Skeletal muscle tissue (tissue), 4 donors: ENCODE measurements around the gene GALNT8. TPM values are rescaled to one million over a fixed set of nuclear protein-coding genes. Genes with fewer than 3 reads are reported as not detected.
"Not testable (repeated sequence)": the region's sequence is repeated elsewhere in the genome, so short reads cannot be mapped to it uniquely, and the experiment has no call there.

ENCODE experiments used
- H3K27ac ChIP-seq: one replicate; pipeline ENCODE4 v1.7.0; 2013; ENCODE audit warnings: mild to moderate bottlenecking, low read depth, low read length, inconsistent platforms
- H3K27me3 ChIP-seq, 3 donors: one replicate each; pipeline ENCODE4 v1.7.0; 2013; ENCODE audit warnings: low read length in 3 of 3; ENCODE audit not compliant: control insufficient read depth in 3 of 3, insufficient read depth in 3 of 3
- H3K36me3 ChIP-seq, 3 donors: one replicate each; pipeline ENCODE4 v1.7.0; 2013; ENCODE audit warnings: low read length in 3 of 3; ENCODE audit not compliant: control insufficient read depth in 3 of 3, insufficient read depth in 3 of 3
- H3K4me1 ChIP-seq, 3 donors: one replicate each; pipeline ENCODE4 v1.7.0; 2013; ENCODE audit warnings: low read length in 3 of 3, mild to moderate bottlenecking in 3 of 3; ENCODE audit not compliant: control insufficient read depth in 3 of 3, insufficient read depth in 3 of 3
- H3K4me3 ChIP-seq, 3 donors: one replicate each; pipeline ENCODE4 v1.7.0; 2013; ENCODE audit warnings: low read length in 3 of 3
- H3K9ac ChIP-seq, 3 donors: one replicate each; pipeline ENCODE4 v1.7.0; 2013; ENCODE audit warnings: low read length in 3 of 3, mild to moderate bottlenecking in 3 of 3, moderate library complexity in 2 of 3, low read depth in 1 of 3
- H3K9me3 ChIP-seq, 3 donors: one replicate each; pipeline ENCODE4 v1.7.0; 2013; ENCODE audit warnings: low read length in 3 of 3; ENCODE audit not compliant: control insufficient read depth in 3 of 3
- total RNA-seq: library from RNA; depleted of rRNA; stranded (reverse); fragments of >200 nt; gene quantifications from one replicate; pipeline ENCODE4 v1.2.3, GENCODE V29; 2014
- donor health status: Osteomylitis.

GALNT8 gene
- total RNA-seq, 1 donor from 2014 or later = 5.2 TPM

DNA sequence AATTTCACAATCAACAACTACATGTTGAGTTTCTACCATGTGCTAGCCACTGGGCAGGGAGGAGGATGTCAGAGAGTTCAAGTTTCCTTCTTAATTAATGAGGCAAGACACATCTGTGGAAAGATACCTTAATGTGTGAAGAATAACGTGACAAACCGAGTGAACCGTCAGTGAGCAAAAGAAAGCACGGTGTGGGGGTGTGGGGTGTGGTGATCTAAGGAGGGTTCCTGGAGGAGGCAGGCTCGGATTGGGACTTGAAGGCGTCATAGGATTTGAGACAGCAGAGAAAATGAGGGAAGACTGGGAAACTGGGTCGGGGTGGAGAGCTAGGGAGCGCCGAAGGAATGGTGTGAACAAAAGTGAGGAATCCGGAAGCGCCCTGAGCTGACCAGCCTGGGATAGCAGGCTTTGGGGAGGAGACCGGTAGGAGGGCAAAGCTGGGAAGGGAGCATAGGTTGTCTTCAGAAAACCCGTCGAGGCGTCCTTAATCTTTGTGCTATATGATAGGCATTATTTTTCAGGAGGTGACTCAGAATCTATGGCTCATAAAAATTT lies 22.3 kb downstream of the GALNT8 start:
- Histone ChIP-seq H3K4me3 (no peak overlapping the region), H3K27ac (no peak overlapping the region), H3K27me3 (peaks cover 0 to 2% (median 0%) of the 10 kb centered on the region in 3 donors), H3K4me1 (no peaks in the 10 kb centered on the region), H3K36me3 (no peaks in the 10 kb centered on the region), H3K9ac (no peak overlapping the region), H3K9me3 (no peaks in the 10 kb centered on the region)

- no peaks in the 10 kb centered on the region for H3K36me3 ChIP-seq
- no peaks in the 10 kb centered on the region for H3K4me1 ChIP-seq
Measured at GRCh38 chr12:4743046-4743445, 22.8 kb downstream of the GALNT8 start.

DNA sequence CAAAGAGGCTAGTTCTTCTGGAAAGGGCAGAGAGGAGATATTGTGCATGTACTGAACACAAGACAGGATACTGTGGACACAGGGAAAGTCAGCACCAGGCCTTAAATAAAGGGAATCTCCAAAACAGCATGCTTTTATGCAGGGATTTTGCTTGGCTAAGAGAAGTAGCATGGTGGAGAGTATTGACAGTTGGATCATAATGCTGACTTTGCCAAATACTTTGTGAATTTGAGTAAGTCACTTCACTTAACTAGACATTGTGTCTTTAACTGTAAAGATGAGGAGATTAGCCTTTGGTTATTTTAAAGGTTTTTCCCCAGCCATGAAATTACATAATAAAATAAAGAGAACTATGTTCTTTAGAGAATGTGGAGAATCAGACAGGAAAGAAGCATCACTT lies 24.5 kb downstream of the GALNT8 start:
- no peaks in the 10 kb centered on the region for H3K27me3 ChIP-seq
- H3K9ac ChIP-seq = no peak overlapping the region
- H3K4me1 ChIP-seq = no peaks in the 10 kb centered on the region
- H3K36me3 ChIP-seq = no peaks in the 10 kb centered on the region
- no peak overlapping the region for H3K27ac ChIP-seq
- H3K9me3 ChIP-seq = no peaks in the 10 kb centered on the region
- H3K4me3 ChIP-seq = no peak overlapping the region

More at GRCh38 chr12:4743046-4743445, 22.8 kb downstream of the GALNT8 start:
- Histone ChIP-seq H3K9ac (no peak overlapping the region), H3K9me3 (no peaks in the 10 kb centered on the region), H3K27me3 (no peaks in the 10 kb centered on the region), H3K4me3 (no peak overlapping the region), H3K27ac (no peak overlapping the region)

DNA sequence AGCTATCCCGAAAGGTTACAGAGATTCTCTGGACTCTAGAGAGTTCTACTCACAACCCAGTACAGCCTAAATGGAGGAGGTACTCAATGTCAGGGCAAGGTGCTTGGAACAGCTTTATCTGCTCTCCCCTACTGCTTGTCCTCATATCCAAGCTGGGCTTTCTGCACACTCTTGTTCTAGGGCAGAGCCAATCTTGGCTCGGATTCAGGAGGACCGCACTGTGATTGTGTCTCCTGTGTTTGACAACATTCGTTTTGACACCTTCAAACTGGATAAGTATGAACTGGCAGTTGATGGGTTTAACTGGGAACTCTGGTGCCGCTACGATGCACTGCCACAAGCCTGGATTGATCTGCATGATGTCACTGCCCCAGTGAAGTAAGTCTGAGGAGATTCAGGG lies 25.0 kb downstream of the GALNT8 start:
- no peaks in the 10 kb centered on the region for H3K36me3 ChIP-seq
- no peaks in the 10 kb centered on the region for H3K4me1 ChIP-seq
- H3K9me3 ChIP-seq = no peaks in the 10 kb centered on the region
- no peak overlapping the region for H3K9ac ChIP-seq
- H3K4me3 ChIP-seq = no peak overlapping the region
- no peak overlapping the region for H3K27ac ChIP-seq
- no peaks in the 10 kb centered on the region for H3K27me3 ChIP-seq

DNA sequence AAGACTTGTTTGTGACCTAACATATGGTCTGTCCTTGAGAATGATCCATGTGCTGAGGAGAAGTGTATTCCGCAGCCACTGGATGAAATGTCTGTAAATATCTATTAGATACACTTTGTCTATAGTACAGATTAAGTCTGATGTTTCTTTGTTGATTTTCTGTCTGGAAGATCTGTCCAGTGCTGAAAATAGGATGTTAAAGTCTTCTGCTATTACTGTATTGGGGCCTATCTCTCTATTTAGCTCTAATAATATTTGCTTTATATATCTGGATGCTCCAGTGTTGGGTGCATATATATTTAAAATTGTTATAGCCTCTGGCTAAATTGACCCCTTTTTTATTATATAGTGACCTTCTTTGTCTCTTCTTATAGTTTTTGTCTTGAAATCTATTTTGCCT lies 31.5 kb downstream of the GALNT8 start:
- H3K4me3 ChIP-seq, H3K4me1 ChIP-seq, H3K9me3 ChIP-seq, H3K27me3 ChIP-seq, H3K9ac ChIP-seq, H3K27ac ChIP-seq, H3K36me3 ChIP-seq: not testable (repeated sequence)

DNA sequence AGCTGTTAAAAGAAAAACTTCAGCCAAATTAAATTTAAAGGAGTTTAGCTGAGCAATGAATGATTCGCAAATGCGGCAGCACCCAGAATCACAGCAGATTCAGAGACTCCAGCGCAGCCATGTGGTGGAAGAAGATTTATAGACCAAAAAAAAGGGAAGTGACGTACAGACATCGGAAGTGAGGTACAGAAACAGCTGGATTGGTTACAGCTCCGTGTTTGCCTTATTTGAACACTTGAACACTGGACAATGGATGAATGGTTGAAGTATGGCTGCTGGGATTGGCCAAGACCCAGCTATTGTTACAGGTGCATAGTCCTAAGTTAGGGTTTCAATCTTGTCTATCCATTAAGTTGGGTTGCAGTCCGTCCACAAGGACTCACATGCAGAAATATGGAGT lies 42.6 kb downstream of the GALNT8 start:
- no peak overlapping the region for H3K9ac ChIP-seq
- peaks cover 0 to 2% (median 0%) of the 10 kb centered on the region in 3 donors for H3K27me3 ChIP-seq
- H3K36me3 ChIP-seq = no peaks in the 10 kb centered on the region
- peaks cover 0 to 8% (median 0%) of the 10 kb centered on the region in 3 donors for H3K4me1 ChIP-seq
- H3K4me3 ChIP-seq = no peak overlapping the region
- no peaks in the 10 kb centered on the region for H3K9me3 ChIP-seq
- H3K27ac ChIP-seq = no peak overlapping the region

DNA sequence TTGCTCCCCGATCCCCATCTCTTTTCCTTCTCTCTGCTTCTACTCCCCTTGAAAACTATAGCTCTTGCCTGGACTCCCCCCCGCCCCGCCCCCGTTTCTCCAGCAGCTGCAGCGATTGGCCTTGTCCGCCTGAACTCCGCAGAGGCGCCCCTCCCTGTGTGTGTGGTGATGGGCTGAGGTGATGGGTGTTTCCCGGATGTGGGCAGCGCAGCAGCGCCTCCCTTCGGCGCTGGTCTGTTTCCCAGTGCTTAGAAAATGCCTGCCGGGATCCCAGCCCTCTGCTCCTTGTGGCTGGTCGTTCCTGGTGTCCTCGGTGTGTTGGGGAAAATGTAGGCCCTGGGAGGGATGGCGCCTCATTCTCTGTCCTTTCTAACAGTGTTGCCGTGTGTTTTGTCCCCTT lies 43.3 kb downstream of the GALNT8 start:
- Histone ChIP-seq H3K4me1 (peaks cover 0 to 8% (median 0%) of the 10 kb centered on the region in 3 donors), H3K27me3 (peaks cover 0 to 2% (median 0%) of the 10 kb centered on the region in 3 donors), H3K4me3 (no peak overlapping the region), H3K27ac (no peak overlapping the region), H3K9me3 (no peaks in the 10 kb centered on the region), H3K9ac (no peak overlapping the region), H3K36me3 (no peaks in the 10 kb centered on the region)

DNA sequence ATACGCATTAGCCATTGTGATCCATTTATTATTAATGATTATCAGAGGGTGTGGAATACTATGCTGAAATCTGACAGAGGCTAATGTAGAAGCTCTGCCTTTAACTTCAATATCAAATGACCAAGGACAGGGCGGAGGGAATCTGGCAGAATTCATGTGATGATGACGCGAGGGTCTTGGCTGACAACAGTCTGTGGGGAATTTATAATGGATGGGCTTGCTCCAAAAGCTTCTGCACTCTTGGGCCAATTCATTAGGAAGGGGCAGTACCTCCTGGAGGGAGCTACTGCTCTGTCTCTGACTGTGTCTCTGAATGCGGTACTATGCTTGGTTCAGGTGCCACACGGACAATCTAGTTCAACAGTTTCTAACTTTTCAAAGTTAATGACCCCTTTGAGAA lies 46.2 kb downstream of the GALNT8 start:
- no peaks in the 10 kb centered on the region for H3K36me3 ChIP-seq
- no peak overlapping the region for H3K4me3 ChIP-seq
- H3K27me3 ChIP-seq = peaks cover 0 to 2% (median 0%) of the 10 kb centered on the region in 3 donors
- no peaks in the 10 kb centered on the region for H3K9me3 ChIP-seq
- no peak overlapping the region for H3K9ac ChIP-seq
- peaks cover 0 to 8% (median 0%) of the 10 kb centered on the region in 3 donors for H3K4me1 ChIP-seq
- H3K27ac ChIP-seq = no peak overlapping the region

GRCh38 chr12:4767186-4767585 lies 47.0 kb downstream of the GALNT8 start:
- no peaks in the 10 kb centered on the region for H3K9me3 ChIP-seq
- H3K9ac ChIP-seq = no peak overlapping the region
- H3K27ac ChIP-seq = no peak overlapping the region
- H3K36me3 ChIP-seq = no peaks in the 10 kb centered on the region
- peaks cover 0 to 2% (median 0%) of the 10 kb centered on the region in 3 donors for H3K27me3 ChIP-seq
- peaks cover 0 to 8% (median 0%) of the 10 kb centered on the region in 3 donors for H3K4me1 ChIP-seq
- no peak overlapping the region for H3K4me3 ChIP-seq

- no peaks in the 10 kb centered on the region for H3K36me3 ChIP-seq
- no peaks in the 10 kb centered on the region for H3K9me3 ChIP-seq
- H3K9ac ChIP-seq = no peak overlapping the region
- H3K4me1 ChIP-seq = peaks cover 0 to 8% (median 0%) of the 10 kb centered on the region in 3 donors
- no peak overlapping the region for H3K4me3 ChIP-seq
- H3K27me3 ChIP-seq = peaks cover 0 to 6% (median 0%) of the 10 kb centered on the region in 3 donors
- no peak overlapping the region for H3K27ac ChIP-seq
Measured at GRCh38 chr12:4768341-4768740, 48.1 kb downstream of the GALNT8 start.
